Measurements from ENCODE around the gene DAB2IP.
"Not testable (repeated sequence)": the region's sequence is repeated elsewhere in the genome, so short reads cannot be mapped to it uniquely, and the experiment has no call there.

DAB2IP gene

GRCh38 chr9:121651295-121652020 is at the start of gene DAB2IP:
Gene DAB2IP, plus strand, starts transcription at chr9:121651634. Its CDS starts 142 bp downstream, at chr9:121651776.
- peak; percentile 46 to 92 (median 85) for DNase-seq

DNA sequence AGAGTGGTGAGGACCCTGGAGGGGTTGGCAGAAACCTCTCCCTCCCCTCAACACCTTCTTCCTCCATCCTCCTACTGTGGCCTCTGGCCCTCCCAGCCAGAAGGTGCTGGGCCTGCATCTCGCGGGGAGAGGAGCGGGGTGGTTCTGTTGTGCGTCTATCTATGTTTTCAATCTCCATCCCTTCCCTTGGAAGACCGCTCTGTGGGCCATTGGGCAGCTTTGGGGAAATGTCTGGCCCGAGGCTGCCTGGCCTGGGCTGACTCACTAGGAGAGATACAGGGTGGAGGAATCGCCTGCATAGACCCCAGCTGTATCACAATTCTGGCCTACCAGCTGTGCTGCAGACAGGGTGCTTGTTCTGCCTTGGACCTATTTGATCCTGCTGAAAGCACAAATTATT is 48.4 kb upstream of the DAB2IP start:
- DNase-seq = no peak

GRCh38 chr9:121604242-121604641 is 47.2 kb upstream of the DAB2IP start:
- no peak for DNase-seq

GRCh38 chr9:121604654-121605053 is 46.8 kb upstream of the DAB2IP start:
- DNase-seq = no peak

GRCh38 chr9:121607434-121608167 is 43.8 kb upstream of the DAB2IP start:
- DNase-seq = peak; percentile 14 to 76 (median 44)

- no peak for DNase-seq
These were observed 43.1 kb upstream of the DAB2IP start for GRCh38 chr9:121608168-121608853.

- no peak for DNase-seq
These were observed 41.4 kb upstream of the DAB2IP start for GRCh38 chr9:121609822-121610637.

DNA sequence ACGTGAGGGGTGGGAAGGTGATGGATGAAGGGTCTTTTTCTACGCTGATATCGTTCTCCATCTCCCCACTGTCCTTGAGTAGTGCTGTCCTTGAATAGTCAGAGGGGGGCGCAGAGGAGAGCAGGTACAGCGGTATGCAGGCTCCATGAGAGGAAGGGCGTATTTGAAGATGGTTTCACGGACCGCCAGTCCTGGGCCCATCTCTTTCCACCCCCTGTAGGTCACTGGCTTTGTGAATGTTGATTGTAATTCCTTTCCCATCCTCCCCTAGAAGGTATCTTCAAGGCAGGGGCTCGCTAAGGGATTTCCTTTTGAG is 40.8 kb upstream of the DAB2IP start:
- no peak for DNase-seq

GRCh38 chr9:121612511-121612998 is 38.9 kb upstream of the DAB2IP start:
- peak in 2 of 3 experiments; percentile 23 to 53 for DNase-seq

GRCh38 chr9:121613009-121613752 is 38.3 kb upstream of the DAB2IP start:
- DNase-seq = peak; percentile 0 to 78 (median 52)

DNA sequence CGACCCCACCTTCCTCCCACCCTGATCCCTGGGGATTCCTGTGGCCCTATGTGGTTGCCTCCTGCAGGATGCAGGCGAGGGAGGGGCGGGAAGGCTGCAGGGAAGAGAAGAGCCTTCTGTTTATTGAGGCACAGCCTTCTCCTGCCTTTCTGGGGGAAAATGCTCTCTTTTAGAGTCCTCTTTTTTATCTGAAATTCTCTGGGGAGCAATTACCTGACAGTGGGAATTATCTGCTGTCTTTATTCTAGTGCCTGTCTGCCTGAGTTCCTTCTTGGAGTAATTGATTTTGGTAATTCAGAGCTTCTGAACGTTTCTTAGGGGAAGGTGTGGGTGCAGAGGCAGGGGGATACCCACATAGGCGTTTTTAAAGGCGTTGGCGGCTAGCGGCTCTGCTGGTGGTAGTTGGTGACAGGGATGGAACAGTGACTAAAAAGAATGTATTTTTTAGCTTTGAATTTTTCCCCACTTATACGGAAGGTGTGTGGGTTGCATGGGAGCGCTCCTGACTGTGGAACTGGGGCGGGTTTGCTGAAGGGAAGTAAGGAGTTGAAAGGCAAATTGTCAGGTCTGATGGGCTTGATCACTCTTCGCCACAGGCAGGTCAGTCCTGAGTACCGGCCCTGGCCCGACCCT is 35.2 kb upstream of the DAB2IP start:
- DNase-seq = no peak

GRCh38 chr9:121618504-121618903 is 32.9 kb upstream of the DAB2IP start:
- no peak for DNase-seq

- DNase-seq = not testable (repeated sequence)
These were observed 32.5 kb upstream of the DAB2IP start for GRCh38 chr9:121618910-121619309.

DNA sequence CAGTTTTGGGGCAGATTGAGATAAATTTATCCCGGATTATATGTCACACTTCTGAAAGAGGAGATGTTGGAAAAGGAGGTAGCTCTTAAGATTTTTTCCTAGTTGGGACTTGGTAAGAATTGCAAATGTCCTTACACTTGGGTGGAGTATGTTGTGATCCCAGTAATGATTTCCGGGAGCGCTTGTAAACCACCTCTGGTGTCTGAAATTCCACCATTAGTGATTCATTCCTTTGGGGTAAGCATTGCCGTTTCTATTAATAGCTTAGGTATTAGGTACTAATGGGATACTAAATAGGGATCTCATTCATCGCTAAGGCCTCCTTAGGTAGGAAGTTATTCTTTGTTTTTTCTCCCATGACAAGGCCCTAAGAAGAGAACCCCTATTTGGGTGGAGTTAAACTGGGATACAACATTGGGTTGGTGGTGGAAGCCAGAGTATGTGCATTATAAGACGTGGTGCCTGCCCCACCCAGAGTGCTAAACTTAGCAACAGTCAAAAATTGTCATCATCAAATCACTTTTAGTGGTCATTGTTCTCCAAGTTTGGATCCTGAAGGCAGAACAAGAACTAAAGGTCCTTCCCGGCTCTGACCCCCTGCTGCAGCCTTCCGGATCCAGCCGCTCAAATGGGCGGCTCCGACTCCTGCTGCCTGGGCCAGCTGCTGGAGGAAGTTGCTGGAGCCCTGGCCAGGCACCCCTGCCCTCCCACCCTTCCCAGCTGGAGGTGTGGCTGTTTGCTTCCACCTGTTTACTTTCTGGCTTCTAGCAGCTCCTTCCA is 31.7 kb upstream of the DAB2IP start:
- DNase-seq = peak in 1 of 3 experiments; percentile 16

GRCh38 chr9:121620325-121620673 is 31.1 kb upstream of the DAB2IP start:
- no peak for DNase-seq

DNA sequence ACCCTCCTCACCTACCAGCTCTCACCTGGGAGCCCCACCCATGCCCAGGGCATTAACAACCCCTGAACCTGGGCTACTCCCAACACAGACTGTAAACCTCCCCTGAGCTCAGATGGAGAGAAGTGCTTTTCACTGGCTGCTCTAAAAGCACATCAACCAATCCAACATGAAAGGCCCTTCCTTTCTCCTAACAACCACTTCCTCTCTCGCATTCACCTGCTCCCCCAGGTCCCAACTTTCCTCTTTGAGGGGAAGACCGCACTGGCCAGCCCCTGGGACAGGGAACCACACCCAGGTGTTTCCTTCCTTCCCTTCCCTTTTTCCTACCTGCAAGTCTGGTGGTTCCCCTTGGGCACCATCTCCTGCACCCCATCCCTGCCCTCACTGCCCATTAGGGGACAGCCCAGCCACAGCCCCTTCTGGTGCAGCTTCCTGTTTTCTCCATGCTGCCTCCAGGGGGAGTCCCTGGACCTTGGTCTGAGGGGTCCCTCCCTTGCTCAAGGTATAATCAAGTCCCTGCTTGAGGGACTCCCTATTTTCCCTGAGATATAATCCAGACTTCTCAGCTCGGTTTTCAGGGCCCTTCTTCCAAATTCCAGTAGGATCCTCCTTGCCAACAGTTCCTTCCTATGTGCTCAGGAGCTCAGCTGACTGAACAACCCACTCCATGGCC is 30.5 kb upstream of the DAB2IP start:
- DNase-seq = peak in 2 of 3 experiments; percentile 26 to 60

DNA sequence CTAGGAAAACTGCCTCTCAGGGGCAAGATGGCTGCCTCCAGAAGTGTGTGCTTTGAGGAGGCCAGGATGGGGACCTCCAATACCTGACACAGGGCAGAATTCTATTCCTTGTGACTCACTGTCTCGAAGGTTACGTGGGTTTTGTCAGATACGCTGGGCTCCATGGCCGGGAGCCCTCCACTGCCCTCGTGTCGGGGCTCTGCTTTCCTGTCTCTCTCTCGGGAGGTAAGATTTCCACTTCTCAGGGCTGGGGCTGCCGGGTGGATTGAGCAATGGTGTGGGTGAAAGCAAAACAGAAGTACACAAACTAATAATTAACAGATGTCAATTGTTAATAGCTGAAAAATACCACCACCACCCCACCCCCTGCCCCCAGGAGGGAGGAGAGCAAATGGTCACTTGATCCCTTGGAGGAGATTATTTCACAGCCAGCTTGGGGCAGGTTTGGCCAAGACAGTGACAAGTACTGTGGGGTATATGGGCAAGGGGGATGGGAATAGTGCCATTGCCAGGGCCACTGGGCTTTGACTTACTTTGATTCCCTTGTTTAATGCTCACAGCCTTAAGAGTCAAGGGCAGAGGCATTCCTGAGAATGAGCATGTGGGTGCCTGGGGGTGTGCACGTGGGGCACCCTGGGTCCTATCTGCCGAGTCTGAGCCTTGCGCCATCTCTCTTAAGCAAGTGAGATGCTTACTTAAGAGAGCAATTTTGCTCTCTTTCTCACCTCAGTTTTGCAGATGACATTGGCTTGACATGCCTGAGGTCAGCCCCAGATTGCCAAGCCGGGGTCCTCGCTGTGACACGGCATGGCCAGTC is 28.8 kb upstream of the DAB2IP start:
- DNase-seq = no peak

DNA sequence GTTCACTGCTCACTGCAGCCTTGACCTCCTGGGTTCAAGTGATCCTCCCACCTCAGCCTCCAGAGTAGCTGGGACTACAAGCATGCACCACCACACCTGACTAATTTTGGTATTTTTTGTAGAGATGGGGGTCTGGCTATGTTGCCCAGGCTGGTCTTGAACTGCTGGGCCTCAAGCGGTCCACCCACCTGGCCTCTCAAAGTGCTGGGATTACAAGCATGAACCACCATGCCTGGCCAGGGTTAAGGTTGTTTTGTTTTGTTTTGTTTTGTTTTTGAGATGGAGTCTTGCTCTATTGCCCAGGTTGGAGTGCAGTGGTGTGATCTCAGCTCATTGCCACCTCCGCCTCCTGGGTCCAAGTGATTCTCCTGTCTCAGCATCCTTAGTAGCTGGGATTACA is 28.0 kb upstream of the DAB2IP start:
- DNase-seq = not testable (repeated sequence)

DNA sequence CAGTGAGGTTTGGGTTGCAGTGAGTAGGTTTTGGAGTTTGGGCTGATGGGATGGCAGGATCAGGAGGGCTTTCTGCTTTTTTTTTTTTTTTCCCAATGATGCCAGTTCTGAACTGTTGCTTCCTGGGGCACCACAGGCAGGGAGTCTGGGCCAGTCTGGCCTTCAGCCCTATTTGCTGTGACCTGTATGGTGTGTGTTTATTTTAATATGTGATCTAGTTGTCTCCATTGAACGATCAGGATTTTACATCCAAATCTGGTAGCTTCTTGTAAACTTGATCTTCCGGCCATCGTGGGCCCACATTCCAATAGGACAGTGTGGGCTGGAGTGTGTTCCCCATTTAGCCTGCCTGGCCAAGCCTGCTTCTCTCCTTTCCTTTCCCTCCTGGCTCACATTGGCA is 25.8 kb upstream of the DAB2IP start:
- no peak for DNase-seq
